Uterus (tissue), 4 donors: ENCODE results near the gene GOLGA6L7. TPM values are rescaled to one million over a fixed set of nuclear protein-coding genes. Genes with fewer than 3 reads are reported as not detected.

Experiments used
- DNase-seq, 2 donors: peaks; one replicate each; pipeline ENCODE4 v3.0.0-alpha.2; 2019 to 2020
- H3K27ac ChIP-seq, 2 donors: fragments of 200-600 bp; sonication (generic); 1 replicate in 1 of 2; 2 replicates in 1 of 2; pipeline ENCODE4 v1.5.1; 2016 to 2018
- H3K27me3 ChIP-seq, 2 donors: fragments of 200-600 bp; sonication (generic); one replicate each; pipeline ENCODE4 v1.5.1; 2018 to 2019; ENCODE audit warnings: control low read depth in 1 of 2
- H3K36me3 ChIP-seq, 2 donors: fragments of 200-600 bp; sonication (generic); one replicate each; pipeline ENCODE4 v1.5.1; 2019; ENCODE audit warnings: control low read depth in 1 of 2
- H3K4me1 ChIP-seq, 2 donors: fragments of 200-600 bp; sonication (generic); one replicate each; pipeline ENCODE4 v1.5.1; 2018 to 2019; ENCODE audit warnings: control low read depth in 1 of 2
- H3K4me3 ChIP-seq, 2 donors: fragments of 200-600 bp; sonication (generic); 1 replicate in 1 of 2; 2 replicates in 1 of 2; pipeline ENCODE4 v1.5.1; 2018 to 2019; ENCODE audit warnings: mild to moderate bottlenecking in 1 of 2
- H3K9me3 ChIP-seq, 2 donors: fragments of 200-600 bp; sonication (generic); one replicate each; pipeline ENCODE4 v1.5.1; 2019; ENCODE audit warnings: control low read depth in 1 of 2
- CTCF ChIP-seq, 4 experiments: fragments of 200-600 bp in 2 of 4; fragments of 450-650 bp in 2 of 4; sonication (generic) in 2 of 4; IDR thresholded peaks; one replicate each; pipeline ENCODE4 v1.5.1; 2016 to 2019; ENCODE audit warnings: antibody characterized with exemption in 4 of 4, mild to moderate bottlenecking in 2 of 4, moderate library complexity in 1 of 4
- POLR2A ChIP-seq, 2 donors: fragments of 450-650 bp; IDR thresholded peaks; one replicate each; pipeline ENCODE4 v1.6.1; 2016; ENCODE audit warnings: antibody characterized with exemption in 2 of 2, mild to moderate bottlenecking in 1 of 2, moderate library complexity in 1 of 2
- intact Hi-C: fragments of 100-400 bp; cut with DNase I; formaldehyde crosslinking; loops from one replicate; pipeline ENCODE4 v1.15.1; 2023; ENCODE audit warnings: low total_unique reads
- total RNA-seq, 4 donors: library from RNA; depleted of rRNA in 3 of 4; stranded (reverse); fragments of >200 nt in 3 of 4; gene quantifications; one replicate each; pipeline versions ENCODE4 v1.1.0 to v1.2.4, GENCODE V29; 2014 to 2023
- donor health status: DM: yes; HTN: yes; CAD: no.

Gene GOLGA6L7
- total RNA-seq, 4 donors from 2014 or later, result not detected

- no peaks in the 10 kb centered on the region for H3K36me3 ChIP-seq
- DNase-seq, result no peak
- no peaks in the 10 kb centered on the region for H3K27me3 ChIP-seq
- H3K4me1 ChIP-seq, result peaks cover 0 to 6% of the 10 kb centered on the region in 2 donors
- TF ChIP-seq POLR2A (IDR thresholded peaks at IDR 0.05), result no peak
- no peak overlapping the region for H3K27ac ChIP-seq
- no peak overlapping the region for H3K4me3 ChIP-seq
- intact Hi-C loops, result no loop called here
- no peaks in the 10 kb centered on the region for H3K9me3 ChIP-seq
These were observed 33.2 kb upstream of the GOLGA6L7 start for GRCh38 chr15:28881600-28881999.

GRCh38 chr15:28881170-28881569 is 32.7 kb upstream of the GOLGA6L7 start:
- DNase-seq, result no peak
- intact Hi-C loops, result no loop called here
- no peaks in the 10 kb centered on the region for H3K9me3 ChIP-seq
- no peak overlapping the region for H3K27ac ChIP-seq
- TF ChIP-seq POLR2A (IDR thresholded peaks at IDR 0.05) (no peak), CTCF (IDR thresholded peaks at IDR 0.05) (no peak)
- peaks cover 0 to 2% of the 10 kb centered on the region in 2 donors for H3K4me1 ChIP-seq
- H3K36me3 ChIP-seq, result no peaks in the 10 kb centered on the region
- no peak overlapping the region for H3K4me3 ChIP-seq
- no peaks in the 10 kb centered on the region for H3K27me3 ChIP-seq

- H3K27me3 ChIP-seq, result no peaks in the 10 kb centered on the region
- no peaks in the 10 kb centered on the region for H3K4me1 ChIP-seq
- H3K36me3 ChIP-seq, result no peaks in the 10 kb centered on the region
- no peak overlapping the region for H3K4me3 ChIP-seq
- TF ChIP-seq POLR2A (IDR thresholded peaks at IDR 0.05), result no peak
- TF ChIP-seq CTCF (IDR thresholded peaks at IDR 0.05), result no peak
- H3K9me3 ChIP-seq, result no peaks in the 10 kb centered on the region
- intact Hi-C loops, result no loop called here
- H3K27ac ChIP-seq, result no peak overlapping the region
- no peak for DNase-seq
These were observed 32.2 kb upstream of the GOLGA6L7 start for GRCh38 chr15:28880680-28881079.

GRCh38 chr15:28879551-28879950 is 31.1 kb upstream of the GOLGA6L7 start:
- DNase-seq, result no peak
- H3K27ac ChIP-seq, result no peak overlapping the region
- intact Hi-C loops, result no loop called here
- no peaks in the 10 kb centered on the region for H3K27me3 ChIP-seq
- H3K9me3 ChIP-seq, result no peaks in the 10 kb centered on the region
- no peaks in the 10 kb centered on the region for H3K4me1 ChIP-seq
- no peaks in the 10 kb centered on the region for H3K36me3 ChIP-seq
- TF ChIP-seq POLR2A (IDR thresholded peaks at IDR 0.05) (no peak), CTCF (IDR thresholded peaks at IDR 0.05) (no peak)
- no peak overlapping the region for H3K4me3 ChIP-seq

GRCh38 chr15:28878209-28878608 is 29.8 kb upstream of the GOLGA6L7 start:
- H3K4me1 ChIP-seq, result no peaks in the 10 kb centered on the region
- DNase-seq, result no peak
- no peaks in the 10 kb centered on the region for H3K36me3 ChIP-seq
- H3K27ac ChIP-seq, result no peak overlapping the region
- intact Hi-C loops, result no loop called here
- no peak overlapping the region for H3K4me3 ChIP-seq
- H3K9me3 ChIP-seq, result no peaks in the 10 kb centered on the region
- TF ChIP-seq POLR2A (IDR thresholded peaks at IDR 0.05), result no peak
- no peak for TF ChIP-seq CTCF (IDR thresholded peaks at IDR 0.05)
- no peaks in the 10 kb centered on the region for H3K27me3 ChIP-seq

- DNase-seq, result no peak
- H3K36me3 ChIP-seq, result no peaks in the 10 kb centered on the region
- no peaks in the 10 kb centered on the region for H3K27me3 ChIP-seq
- H3K4me3 ChIP-seq, result no peak overlapping the region
- H3K9me3 ChIP-seq, result no peaks in the 10 kb centered on the region
- intact Hi-C loops, result no loop called here
- no peaks in the 10 kb centered on the region for H3K4me1 ChIP-seq
- TF ChIP-seq POLR2A (IDR thresholded peaks at IDR 0.05) (no peak), CTCF (IDR thresholded peaks at IDR 0.05) (no peak)
- no peak overlapping the region for H3K27ac ChIP-seq
These were observed 28.4 kb upstream of the GOLGA6L7 start for GRCh38 chr15:28876845-28877185.
